A549 treated with Mapracorat at 1 μM for 4 hours (cell line): ENCODE results near the gene SCGB1D1. TPM values are rescaled to one million over a fixed set of nuclear protein-coding genes. Genes with fewer than 3 reads are reported as not detected.

ENCODE experiments used
- total RNA-seq: library from RNA; stranded (reverse); fragments of 200-300 nt; extraction: Qiagen RNA extraction; gene quantifications from 5 replicates; pipeline ENCODE4 v1.2.3, GENCODE V29; 2022

SCGB1D1 gene
- not detected in 5 replicates for total RNA-seq

GRCh38 chr11:62190011-62190410, at the start of gene SCGB1D1:
TSS of gene SCGB1D1 (plus strand) at chr11:62190216. CDS start at chr11:62190285, 69 bp downstream.

GRCh38 chr11:62242021-62242420, 52.0 kb downstream of the SCGB1D1 start, which contains the start of gene SCGB1D2:
TSS of gene SCGB1D2 (plus strand) at chr11:62242239. CDS start at chr11:62242308, 69 bp downstream.

Other genes with a start within 250 kb of the SCGB1D1 start
- 1.9 to 3.9 TPM (median 2.6 TPM) in 5 replicates for gene BEST1, start 239.9 kb upstream of the SCGB1D1 start, total RNA-seq
- 12,014 to 20,729 TPM (median 18,049 TPM) in 5 replicates for gene FTH1, start 222.6 kb upstream of the SCGB1D1 start, total RNA-seq
- 43.9 to 57.8 TPM (median 51.8 TPM) in 5 replicates for gene INCENP, start 66.2 kb upstream of the SCGB1D1 start, total RNA-seq
- gene SCGB2A1, start 18.5 kb downstream of the SCGB1D1 start, total RNA-seq = not detected in 5 replicates
- gene SCGB1D2, start 52.0 kb downstream of the SCGB1D1 start, total RNA-seq = 0.48 TPM in 1 of 5 replicates, not detected in the others
- not detected in 5 replicates for gene SCGB2A2, start 79.9 kb downstream of the SCGB1D1 start, total RNA-seq
- not detected in 5 replicates for gene SCGB1D4, start 108.9 kb downstream of the SCGB1D1 start, total RNA-seq
- 9.6 to 14.3 TPM (median 13.2 TPM) in 5 replicates for gene ASRGL1, start 147.2 kb downstream of the SCGB1D1 start, total RNA-seq
- gene SCGB1A1, start 228.8 kb downstream of the SCGB1D1 start, total RNA-seq = not detected in 5 replicates